Body of pancreas (tissue), 4 donors: Measurements from ENCODE around the gene ENTHD1. TPM values are rescaled to one million over a fixed set of nuclear protein-coding genes. Genes with fewer than 3 reads are reported as not detected.

Experiments used
- ATAC-seq: fragments of 150-250 bp; one replicate; pipeline ENCODE4 v1.9.1; 2016
- DNase-seq, 4 donors: peaks; one replicate each; pipeline ENCODE4 v3.0.0-alpha.2; 2019
- H3K27ac ChIP-seq, 4 donors: fragments of 200-600 bp; sonication (generic); 1 replicate in 3 of 4; 2 replicates in 1 of 4; pipeline versions ENCODE4 v1.5.1 to v1.6.1; 2016 to 2019; ENCODE audit warnings: mild to moderate bottlenecking in 1 of 4, mixed read lengths in 1 of 4, moderate library complexity in 1 of 4
- H3K27me3 ChIP-seq, 2 donors: fragments of 200-600 bp; sonication (generic); one replicate each; pipeline ENCODE4 v1.6.0; 2016; ENCODE audit warnings: mild to moderate bottlenecking in 1 of 2
- H3K36me3 ChIP-seq, 2 donors: fragments of 200-600 bp; sonication (generic); replicated peaks in 1 of 2; 2 replicates each; pipeline ENCODE4 v1.5.1; 2016; ENCODE audit warnings: low read depth in 2 of 2; ENCODE audit not compliant: insufficient read depth in 1 of 2
- H3K4me1 ChIP-seq: fragments of 200-600 bp; sonication (generic); one replicate; pipeline ENCODE4 v1.6.0; 2016
- H3K4me3 ChIP-seq, 2 donors: fragments of 200-600 bp; sonication (generic); 1 replicate in 1 of 2; 2 replicates in 1 of 2; pipeline ENCODE4 v1.5.1; 2016 to 2019
- H3K9me3 ChIP-seq, 3 donors: fragments of 200-600 bp; sonication (generic); 1 replicate in 2 of 3; 2 replicates in 1 of 3; pipeline ENCODE4 v1.5.1; 2016
- POLR2A ChIP-seq, 3 donors: fragments of 450-650 bp; IDR thresholded peaks; one replicate each; pipeline ENCODE4 v1.6.1; 2016; ENCODE audit warnings: antibody characterized with exemption in 3 of 3, mild to moderate bottlenecking in 2 of 3
- WGBS, 2 donors: methylation state at CpG; one replicate each; pipeline ENCODE4 v1.1.5; 2017; 5-methylcytosine and 5-hydroxymethylcytosine counted together
- intact Hi-C: fragments of 100-400 bp; cut with DNase I; formaldehyde crosslinking; loops from one replicate; pipeline ENCODE4 v1.15.1; 2023
- total RNA-seq, 2 donors: library from RNA; depleted of rRNA; stranded (reverse); fragments of >200 nt; gene quantifications; one replicate each; pipeline ENCODE4 v1.1.0, GENCODE V29; 2016
- TF ChIP-seq, protein P1 (sequence below), 7 experiments: fragments of 450-650 bp in 4 of 7; fragments of 200-600 bp in 3 of 7; sonication (generic) in 3 of 7; IDR thresholded peaks; one replicate each; pipeline ENCODE4 v1.5.1; 2016 to 2019; ENCODE audit warnings: antibody characterized with exemption in 7 of 7

The ENTHD1 gene
- total RNA-seq, 2 donors from 2014 or later, result not detected

- Histone ChIP-seq H3K9me3 (no peaks in the 10 kb centered on the region), H3K27me3 (no peaks in the 10 kb centered on the region), H3K4me1 (no peaks in the 10 kb centered on the region), H3K27ac (no peak overlapping the region), H3K4me3 (no peak overlapping the region), H3K36me3 (no peaks in the 10 kb centered on the region)
- ATAC-seq, result no peak
- intact Hi-C loops, result no loop called here
- 47 to 48% methylated on average over 1 of the region's 1 CpG for WGBS, 2 donors
- DNase-seq, result no peak
- no peak for TF ChIP-seq POLR2A (IDR thresholded peaks at IDR 0.05)
- TF ChIP-seq, protein P1, sequence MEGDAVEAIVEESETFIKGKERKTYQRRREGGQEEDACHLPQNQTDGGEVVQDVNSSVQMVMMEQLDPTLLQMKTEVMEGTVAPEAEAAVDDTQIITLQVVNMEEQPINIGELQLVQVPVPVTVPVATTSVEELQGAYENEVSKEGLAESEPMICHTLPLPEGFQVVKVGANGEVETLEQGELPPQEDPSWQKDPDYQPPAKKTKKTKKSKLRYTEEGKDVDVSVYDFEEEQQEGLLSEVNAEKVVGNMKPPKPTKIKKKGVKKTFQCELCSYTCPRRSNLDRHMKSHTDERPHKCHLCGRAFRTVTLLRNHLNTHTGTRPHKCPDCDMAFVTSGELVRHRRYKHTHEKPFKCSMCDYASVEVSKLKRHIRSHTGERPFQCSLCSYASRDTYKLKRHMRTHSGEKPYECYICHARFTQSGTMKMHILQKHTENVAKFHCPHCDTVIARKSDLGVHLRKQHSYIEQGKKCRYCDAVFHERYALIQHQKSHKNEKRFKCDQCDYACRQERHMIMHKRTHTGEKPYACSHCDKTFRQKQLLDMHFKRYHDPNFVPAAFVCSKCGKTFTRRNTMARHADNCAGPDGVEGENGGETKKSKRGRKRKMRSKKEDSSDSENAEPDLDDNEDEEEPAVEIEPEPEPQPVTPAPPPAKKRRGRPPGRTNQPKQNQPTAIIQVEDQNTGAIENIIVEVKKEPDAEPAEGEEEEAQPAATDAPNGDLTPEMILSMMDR (IDR thresholded peaks at IDR 0.05), result no peak
Measured at GRCh38 chr22:39868741-39869140, 24.8 kb downstream of the ENTHD1 start.

DNA sequence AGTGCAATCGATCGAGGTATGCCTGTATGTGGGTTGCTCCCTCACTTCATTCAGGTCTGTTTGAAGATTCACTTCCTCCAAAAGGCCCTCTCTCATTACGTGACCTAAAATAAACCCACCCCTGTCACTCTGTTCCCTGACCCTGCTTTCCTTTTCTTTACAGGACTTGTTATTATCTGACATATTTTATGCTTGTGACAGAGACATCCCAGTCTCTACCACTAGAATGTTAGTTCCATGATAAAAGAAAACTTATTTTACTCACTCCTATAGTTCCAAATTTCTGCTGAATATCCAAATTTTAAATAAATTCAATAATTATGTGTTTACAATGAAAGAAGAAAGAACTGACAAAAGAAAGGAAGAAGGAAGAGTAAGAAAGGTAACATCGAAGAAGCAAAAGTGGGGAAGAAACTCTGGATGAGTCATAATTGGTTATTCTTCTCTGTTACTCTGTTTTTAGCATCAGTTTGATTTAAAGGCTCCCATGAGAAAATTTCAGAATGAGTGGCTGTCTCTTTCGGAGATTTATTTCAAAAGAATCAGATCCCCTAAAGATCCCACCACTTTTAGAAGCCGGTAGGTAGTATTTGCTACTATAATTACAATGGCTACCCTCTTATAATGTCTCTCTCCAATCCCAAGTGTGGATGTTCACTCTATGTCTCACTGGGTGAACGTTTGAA, 33.5 kb downstream of the ENTHD1 start:
- 50 to 67% methylated on average over 7 of the region's 7 CpGs for WGBS, 2 donors
- Histone ChIP-seq H3K4me1 (no peaks in the 10 kb centered on the region), H3K36me3 (no peaks in the 10 kb centered on the region), H3K9me3 (no peaks in the 10 kb centered on the region), H3K27ac (no peak overlapping the region), H3K4me3 (no peak overlapping the region), H3K27me3 (no peaks in the 10 kb centered on the region)
- no peak for TF ChIP-seq POLR2A (IDR thresholded peaks at IDR 0.05)
- TF ChIP-seq, protein P1 (IDR thresholded peaks at IDR 0.05), result no peak
- intact Hi-C loops, result no loop called here
- ATAC-seq, result no peak
- DNase-seq, result no peak

DNA sequence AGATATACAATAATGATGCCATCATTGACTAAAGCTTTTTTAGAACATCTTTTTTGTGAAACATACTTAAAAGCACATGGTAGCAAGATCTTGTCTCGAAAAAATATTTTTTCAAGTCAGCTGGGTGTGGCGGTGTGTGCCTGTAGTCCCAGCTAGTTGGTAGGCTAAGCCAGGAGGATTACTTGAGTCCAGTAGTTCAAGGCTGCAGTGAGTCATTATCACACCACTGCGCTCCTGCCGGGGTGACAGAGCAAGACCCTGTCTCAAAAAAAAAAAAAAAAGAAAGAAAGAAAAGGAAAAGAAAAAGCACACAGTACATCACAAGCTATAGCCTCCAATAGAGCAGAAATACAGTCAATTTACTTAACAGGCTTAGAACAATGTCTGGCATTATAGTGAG, 37.0 kb downstream of the ENTHD1 start:
- TF ChIP-seq, protein P1 (IDR thresholded peaks at IDR 0.05), result no peak
- TF ChIP-seq POLR2A (IDR thresholded peaks at IDR 0.05), result no peak
- WGBS, 2 donors, result 66 to 68% methylated on average over 4 of the region's 4 CpGs
- intact Hi-C loops, result no loop called here

DNA sequence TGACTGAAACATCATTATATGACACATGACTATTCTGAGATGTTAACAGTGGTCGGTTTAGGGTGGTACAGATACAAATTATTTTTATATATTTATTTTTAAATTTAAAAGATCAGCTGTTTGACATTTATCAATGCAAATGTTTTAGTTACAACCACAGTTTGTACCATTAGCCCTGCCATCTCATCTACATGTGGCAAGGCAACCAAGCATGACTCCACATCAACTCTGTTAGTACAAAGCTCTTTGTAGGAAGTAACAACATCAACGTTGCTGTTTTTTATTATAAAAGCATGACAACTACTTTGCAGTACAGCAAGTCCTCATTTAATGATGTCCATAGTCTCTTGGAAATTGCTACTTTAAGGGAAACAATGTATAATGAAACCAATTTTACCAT, 40.8 kb downstream of the ENTHD1 start:
- TF ChIP-seq, protein P1 (IDR thresholded peaks at IDR 0.05), result no peak
- TF ChIP-seq POLR2A (IDR thresholded peaks at IDR 0.05), result no peak
- ATAC-seq (no peak), DNase-seq (no peak)
- Histone ChIP-seq H3K27me3 (no peaks in the 10 kb centered on the region), H3K4me1 (no peaks in the 10 kb centered on the region), H3K9me3 (no peaks in the 10 kb centered on the region), H3K4me3 (no peak overlapping the region), H3K27ac (no peak overlapping the region), H3K36me3 (no peaks in the 10 kb centered on the region)
- WGBS, 2 donors, result 45 to 51% methylated on average over 2 of the region's 2 CpGs
- intact Hi-C loops, result no loop called here

More for the DNA sequence above, 37.0 kb downstream of the ENTHD1 start:
- H3K36me3 ChIP-seq, result no peaks in the 10 kb centered on the region
- no peaks in the 10 kb centered on the region for H3K9me3 ChIP-seq
- H3K4me3 ChIP-seq, result no peak overlapping the region
- no peaks in the 10 kb centered on the region for H3K4me1 ChIP-seq
- ATAC-seq (no peak), DNase-seq (no peak)
- no peak overlapping the region for H3K27ac ChIP-seq
- H3K27me3 ChIP-seq, result no peaks in the 10 kb centered on the region
